Fibroblast of gingiva (primary cell): Measurements from ENCODE around the gene MYOC.
"Not testable (repeated sequence)": the region's sequence is repeated elsewhere in the genome, so short reads cannot be mapped to it uniquely, and the experiment has no call there.

Source experiments
- DNase-seq: peaks from one replicate; pipeline ENCODE4 v3.0.0-alpha.2; 2011; ENCODE audit warnings: low read depth

Gene MYOC

GRCh38 chr1:171653796-171654195 lies 1.3 kb upstream of the MYOC start:
- DNase-seq: no peak

GRCh38 chr1:171646249-171646560 lies 6.3 kb downstream of the MYOC start:
- DNase-seq: no peak

GRCh38 chr1:171645553-171646248 lies 6.8 kb downstream of the MYOC start:
- DNase-seq: peak; percentile 84

DNA sequence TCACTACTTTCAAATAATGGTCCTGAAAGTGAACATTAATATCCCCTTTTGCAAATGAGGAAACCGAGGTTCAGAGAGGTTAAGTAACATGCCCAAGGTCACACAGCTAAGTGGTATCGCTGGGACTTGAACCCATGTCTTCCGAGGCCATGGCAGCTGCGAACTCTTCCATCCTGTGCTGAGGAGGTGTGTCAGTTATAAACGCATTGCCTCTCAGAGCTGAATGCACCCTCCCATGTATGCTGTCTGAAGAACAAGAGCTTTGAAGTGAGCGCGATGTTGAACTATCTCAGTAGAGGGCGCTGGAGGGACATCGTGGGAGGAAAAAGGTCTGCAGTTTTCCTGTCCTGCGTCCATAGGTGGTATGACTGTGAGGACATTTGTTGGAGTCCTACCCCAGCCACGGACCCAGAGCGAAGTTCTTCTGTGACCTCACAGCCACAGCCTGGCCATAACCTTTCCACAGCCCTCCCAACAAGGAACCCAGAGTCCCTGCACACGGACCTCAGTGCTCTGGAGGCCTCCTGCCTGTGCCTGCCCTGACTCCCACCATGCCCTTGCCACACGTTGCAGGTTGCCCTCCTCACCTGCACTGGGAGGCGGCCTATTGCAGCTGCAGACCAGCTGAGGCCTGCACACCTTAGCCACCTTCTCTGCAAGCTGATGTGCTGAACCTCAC lies 7.5 kb downstream of the MYOC start:
- DNase-seq: peak; percentile 71

GRCh38 chr1:171643156-171643555 lies 9.3 kb downstream of the MYOC start:
- no peak for DNase-seq

DNA sequence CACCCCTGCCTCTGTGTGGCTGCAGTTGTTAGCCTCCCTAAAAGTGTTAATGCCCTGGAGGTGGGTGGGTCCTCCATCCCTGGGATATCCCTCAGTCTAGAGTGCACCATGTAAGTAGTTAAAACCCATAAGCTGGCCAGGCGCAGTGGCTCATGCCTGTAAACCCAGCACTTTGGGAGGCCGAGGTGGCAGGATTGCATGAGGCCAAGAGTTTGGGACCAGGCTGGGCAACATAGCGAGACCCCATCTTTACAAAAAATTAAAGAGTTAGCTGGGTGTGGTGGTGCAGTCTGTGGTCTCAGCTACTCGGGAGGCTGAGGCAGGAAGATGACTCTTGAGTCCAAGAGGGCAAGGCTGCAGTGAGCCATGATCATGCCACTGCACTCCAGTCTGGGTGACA lies 10.3 kb downstream of the MYOC start:
- no peak for DNase-seq

DNA sequence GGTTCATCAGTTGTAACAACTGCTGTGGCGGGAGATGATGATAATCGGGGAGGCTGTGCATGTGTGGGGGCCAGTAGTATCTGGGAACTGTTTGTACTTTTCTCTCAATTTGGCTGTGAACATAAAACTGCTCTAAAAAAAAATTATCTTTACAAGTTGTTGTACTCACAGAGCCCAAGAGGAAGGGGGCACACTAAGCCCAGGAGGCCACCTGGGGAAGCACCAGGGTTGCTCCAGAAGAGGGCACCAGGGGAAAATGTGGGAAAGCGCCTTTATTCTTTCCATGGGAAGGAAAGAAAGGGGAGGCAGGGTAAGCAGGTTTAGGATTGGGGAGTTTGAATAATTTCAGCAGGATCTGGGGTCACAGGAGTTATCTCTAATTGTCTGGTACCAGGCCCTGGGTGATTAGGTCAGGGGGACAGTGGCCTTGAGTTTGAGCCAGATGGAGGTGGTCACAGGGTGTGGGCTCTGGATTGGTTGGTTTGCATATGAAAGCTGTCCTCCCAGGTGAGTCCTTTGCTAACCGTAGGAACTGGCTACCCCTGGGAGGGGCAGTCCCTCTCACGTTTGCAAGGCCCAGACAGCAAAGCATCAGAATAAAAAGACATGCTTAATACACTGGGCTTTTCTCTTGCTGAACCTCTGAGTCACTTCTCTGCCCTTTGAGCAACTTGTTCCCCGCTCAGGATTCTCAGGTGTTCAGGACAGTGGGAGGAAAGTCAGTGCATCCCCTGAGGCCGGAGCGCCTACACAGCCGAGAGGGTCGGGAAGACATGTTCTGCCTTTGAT lies 11.2 kb downstream of the MYOC start:
- no peak for DNase-seq

- DNase-seq: no peak
These were observed 12.3 kb downstream of the MYOC start for GRCh38 chr1:171640225-171640624.

DNA sequence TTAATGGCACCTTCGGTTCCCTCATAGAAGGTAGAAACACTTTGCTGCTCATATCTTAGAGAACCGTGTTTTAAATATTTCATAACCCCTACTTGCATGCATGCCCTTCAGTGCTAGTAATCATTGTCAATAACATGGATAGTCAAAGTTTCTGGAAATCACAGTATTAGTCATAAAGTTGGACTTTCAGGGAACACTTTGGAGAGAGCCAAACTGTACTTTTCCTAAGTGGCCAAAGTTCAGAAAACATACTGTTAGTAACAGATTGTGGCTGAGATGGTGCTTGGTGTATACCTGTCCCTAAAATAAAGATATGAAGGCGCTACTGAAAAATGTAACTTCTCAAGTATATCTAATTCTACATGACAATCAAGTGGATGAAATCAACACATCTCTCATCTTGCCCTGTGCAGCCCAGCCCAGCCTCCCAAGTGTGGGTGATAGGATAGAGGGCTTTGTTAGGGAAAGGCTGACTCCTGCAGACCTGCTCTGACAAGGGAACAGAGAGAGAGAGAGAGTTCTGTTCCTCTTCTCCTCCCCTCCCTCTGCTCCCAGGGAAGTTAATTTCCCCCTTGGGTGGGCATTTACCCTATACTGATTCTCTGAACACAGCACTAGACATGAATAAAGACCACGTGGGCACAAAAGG lies 14.4 kb downstream of the MYOC start:
- DNase-seq: no peak

GRCh38 chr1:171636141-171636540 lies 16.3 kb downstream of the MYOC start:
- DNase-seq: no peak

GRCh38 chr1:171635661-171636060 lies 16.8 kb downstream of the MYOC start:
- no peak for DNase-seq

DNA sequence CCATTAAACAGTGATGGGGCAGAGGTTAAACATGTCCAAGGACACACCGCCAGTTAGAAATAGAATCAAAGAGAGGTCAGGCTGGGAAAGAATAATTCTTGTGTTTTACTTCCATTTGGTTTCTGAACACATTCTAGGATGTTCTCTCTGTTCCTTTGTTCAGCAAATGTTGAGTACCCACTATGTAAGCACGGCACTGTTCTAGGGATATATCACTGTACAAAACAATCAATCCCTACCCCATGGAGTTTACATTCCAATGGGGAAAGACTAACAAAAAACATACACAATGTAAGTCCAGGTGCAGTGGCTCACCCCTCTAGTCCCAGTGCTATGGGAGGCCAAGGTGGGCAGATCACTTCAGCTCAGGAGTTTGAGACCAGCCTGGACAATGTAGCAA lies 24.3 kb downstream of the MYOC start:
- DNase-seq: no peak

DNA sequence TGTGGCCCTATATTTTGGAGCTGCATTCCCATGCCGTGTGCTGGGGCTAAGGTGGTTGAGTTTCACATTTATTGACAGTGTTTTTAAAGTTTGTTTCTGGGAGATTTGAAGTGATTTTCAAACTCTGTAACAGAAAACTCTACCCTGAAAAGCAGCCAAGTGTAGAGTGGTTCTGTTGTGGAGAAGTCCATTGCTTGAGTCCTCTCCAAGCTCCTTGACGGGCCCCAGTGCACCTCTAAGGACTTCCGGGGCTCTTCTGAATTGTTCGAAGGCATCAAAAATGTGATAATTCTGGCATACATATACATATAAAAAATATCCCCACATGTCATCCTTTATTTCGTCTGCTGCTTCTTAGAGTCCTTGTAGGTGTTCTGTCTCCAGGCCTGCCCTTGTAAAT lies 25.5 kb downstream of the MYOC start:
- no peak for DNase-seq

DNA sequence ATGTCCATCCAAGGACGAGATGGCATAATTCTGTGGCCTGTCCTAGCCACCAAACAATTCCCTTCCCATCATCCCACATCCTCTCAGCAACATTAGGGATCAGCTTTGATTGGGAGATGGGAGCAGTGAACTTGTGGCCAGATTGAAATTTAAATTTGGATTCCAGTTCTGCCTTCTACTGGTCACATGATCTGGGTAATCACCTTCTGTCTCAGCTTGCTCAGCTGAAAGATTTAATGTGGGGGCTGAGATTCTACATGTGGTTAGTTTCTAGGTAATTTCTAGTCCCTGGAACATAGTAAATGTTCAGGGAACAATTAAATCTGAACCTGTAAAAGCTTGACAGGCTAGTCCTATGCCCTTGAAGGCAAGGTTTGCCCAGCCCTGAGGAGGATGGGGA lies 27.3 kb downstream of the MYOC start:
- DNase-seq: no peak

- DNase-seq: no peak
These were observed 28.7 kb downstream of the MYOC start for GRCh38 chr1:171623651-171624331.

DNA sequence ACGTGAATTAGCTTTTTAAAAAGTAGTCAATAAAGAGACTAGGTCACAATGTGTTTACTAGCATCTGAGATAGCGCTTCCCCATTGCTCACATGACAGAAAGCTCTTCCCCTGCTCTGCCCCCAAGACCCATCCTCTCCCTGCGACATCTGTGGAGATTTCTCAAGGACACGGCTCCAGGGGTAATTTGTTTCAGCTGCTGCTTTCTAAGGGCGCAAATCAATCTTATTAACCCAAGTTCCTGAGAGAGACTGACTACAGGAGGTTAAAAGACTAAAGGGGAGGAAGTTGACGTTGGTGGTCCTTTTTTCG lies 30.4 kb downstream of the MYOC start, which contains the start of gene MYOCOS:
TSS of gene MYOCOS (plus strand) at position 92 of the 311 bp plus-strand sequence. CDS start 1,641 bp downstream, outside the sequence.
- no peak for DNase-seq

DNA sequence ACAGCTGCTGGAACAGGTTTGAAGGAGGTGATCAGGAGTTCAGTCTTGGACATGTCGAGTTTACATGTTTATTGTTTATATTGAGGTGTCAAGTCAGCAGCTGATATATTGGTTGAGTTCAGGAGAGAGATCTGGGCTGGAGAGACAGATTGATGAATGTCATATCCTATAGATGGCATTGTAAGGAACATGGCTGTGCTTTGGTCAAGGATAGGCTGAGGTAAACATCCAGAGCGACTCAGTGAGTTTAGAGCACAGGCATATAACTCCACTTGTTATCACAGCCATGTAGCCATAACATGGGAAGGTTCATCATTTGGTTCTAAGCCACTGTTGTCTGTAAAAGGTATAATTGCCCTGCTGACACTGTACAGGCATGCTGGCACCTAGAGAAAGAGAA lies 35.9 kb downstream of the MYOC start:
- no peak for DNase-seq

GRCh38 chr1:171615122-171615906 lies 37.2 kb downstream of the MYOC start:
- not testable (repeated sequence) for DNase-seq

DNA sequence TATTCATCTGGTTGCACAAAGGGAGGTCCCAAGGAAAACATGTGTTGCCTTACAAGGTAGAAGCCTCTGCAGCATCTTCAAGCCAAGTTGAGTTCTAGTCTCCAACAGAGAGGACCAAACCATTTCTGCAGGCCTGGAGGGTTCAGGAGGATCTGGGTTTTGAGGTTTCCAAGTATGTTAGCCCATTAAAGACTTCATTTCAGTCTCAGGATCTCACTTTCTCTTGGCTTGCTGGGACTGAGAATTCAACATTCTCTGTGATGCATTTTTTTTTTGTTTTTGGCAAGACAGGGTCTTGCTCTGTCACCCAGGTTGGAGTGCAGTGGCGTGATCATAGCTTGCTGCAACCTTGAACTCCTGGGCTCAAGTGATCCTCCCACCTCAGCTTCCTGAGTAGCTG lies 39.2 kb downstream of the MYOC start:
- DNase-seq: no peak

DNA sequence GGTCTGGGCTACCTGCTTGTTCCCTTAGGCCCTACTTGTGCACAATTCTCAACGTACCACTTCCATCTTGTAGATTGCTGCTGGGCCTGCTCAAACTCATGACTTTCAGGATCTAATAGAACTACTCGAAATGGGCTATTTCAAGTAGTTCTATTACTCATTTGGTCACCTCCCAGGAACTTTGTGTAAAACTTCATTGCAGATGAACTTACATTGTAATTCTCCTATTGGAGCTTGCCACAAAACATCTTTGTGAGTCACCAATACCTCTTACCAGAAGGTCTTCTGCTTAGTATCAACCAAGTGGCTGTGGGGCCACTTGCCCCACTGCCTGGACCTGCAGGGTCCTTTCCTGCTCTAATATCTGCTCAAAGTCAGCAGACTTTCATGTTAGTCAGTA lies 41.2 kb downstream of the MYOC start:
- DNase-seq: peak; percentile 24

DNA sequence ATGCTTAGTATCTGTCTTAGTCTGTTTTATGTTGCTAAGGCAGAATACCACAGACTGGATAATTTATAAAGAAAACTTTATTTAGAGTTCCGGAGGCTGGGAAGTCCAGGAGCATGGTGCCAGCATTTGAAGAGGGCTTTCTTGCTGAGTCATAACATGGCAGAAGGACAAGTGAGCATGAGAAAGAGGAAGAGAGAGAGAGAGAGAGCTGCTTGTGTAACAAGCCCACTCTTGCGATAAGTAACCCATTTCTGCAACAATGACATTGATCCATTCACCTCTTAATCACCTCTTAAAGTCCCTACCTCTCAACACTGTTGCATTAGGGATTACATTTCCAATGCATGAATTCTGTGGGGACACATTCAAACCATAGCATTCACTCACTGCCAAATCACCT lies 42.1 kb downstream of the MYOC start:
- peak; percentile 56 for DNase-seq
